ENCODE data around the gene CHRNE.
A peak's percentile ranks its signal among the peaks of the same experiment; 100 is the strongest.

DNA sequence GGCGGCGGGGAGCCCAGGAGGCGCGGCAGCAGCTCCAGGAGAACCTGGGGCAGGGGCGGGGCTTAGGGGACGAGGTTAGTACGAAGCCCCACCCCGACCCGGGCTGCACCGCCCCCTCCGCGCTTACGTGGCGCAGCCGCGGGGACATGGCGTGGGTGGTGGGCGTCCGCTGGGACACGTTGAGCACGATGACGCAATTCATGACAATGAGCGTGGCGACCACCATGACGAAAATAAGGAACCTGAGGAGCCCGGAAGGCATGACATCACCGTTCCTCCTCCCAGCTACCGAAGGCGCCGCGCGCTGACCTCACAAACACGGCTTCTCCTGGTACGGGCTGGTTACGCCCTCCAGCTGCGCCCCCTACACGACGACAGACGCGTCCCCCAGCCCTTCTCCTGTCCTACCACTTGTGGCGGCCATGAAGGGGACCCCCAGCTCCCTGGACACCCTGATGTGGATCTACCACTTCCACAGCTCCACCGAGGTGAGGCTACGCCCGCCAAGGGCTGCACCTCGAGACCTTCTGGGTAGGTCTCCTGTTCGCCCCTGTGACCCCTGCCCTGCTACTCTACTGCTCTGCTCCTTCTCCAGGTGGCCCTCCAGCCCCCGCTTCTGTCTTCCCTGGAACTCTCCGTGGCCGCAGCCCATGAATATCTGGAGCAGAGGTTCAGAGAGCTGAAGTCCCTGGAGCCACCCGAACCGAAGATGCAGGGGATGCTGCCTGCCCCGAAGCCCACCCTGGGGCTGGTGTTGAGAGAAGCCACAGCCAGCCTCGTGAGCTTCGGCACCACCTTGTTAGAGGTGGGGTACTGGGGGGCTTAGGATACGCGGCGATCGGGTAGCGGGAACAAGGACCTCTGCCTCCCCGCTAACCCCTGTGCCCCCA is 3.3 kb downstream of the CHRNE start, which contains the start of gene C17orf107:
- TF ChIP-seq, protein P1, sequence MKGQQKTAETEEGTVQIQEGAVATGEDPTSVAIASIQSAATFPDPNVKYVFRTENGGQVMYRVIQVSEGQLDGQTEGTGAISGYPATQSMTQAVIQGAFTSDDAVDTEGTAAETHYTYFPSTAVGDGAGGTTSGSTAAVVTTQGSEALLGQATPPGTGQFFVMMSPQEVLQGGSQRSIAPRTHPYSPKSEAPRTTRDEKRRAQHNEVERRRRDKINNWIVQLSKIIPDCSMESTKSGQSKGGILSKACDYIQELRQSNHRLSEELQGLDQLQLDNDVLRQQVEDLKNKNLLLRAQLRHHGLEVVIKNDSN (IDR thresholded peaks at IDR 0.05) = no peak
- TF ChIP-seq EP300 (IDR thresholded peaks at IDR 0.05; ENCODE audit: borderline replicate concordance) (no peak), EGR1 (IDR thresholded peaks at IDR 0.05) (peak; percentile 94)

All from Ishikawa (cell line).